ENCODE measurements around the gene LMCD1.
"Not testable (repeated sequence)": the region's sequence is repeated elsewhere in the genome, so short reads cannot be mapped to it uniquely, and the experiment has no call there.

The LMCD1 gene

GRCh38 chr3:8573342-8573926 is 71.8 kb downstream of the LMCD1 start:
- Mint-ChIP-seq H3K9me3 (no peaks in the 10 kb centered on the region), H3K4me1 (peaks cover 16% of the 10 kb centered on the region), H3K4me3 (no peak overlapping the region), H3K27me3 (no peaks in the 10 kb centered on the region), H3K27ac (no peak overlapping the region)
- no peak for DNase-seq
- ATAC-seq: no peak

DNA sequence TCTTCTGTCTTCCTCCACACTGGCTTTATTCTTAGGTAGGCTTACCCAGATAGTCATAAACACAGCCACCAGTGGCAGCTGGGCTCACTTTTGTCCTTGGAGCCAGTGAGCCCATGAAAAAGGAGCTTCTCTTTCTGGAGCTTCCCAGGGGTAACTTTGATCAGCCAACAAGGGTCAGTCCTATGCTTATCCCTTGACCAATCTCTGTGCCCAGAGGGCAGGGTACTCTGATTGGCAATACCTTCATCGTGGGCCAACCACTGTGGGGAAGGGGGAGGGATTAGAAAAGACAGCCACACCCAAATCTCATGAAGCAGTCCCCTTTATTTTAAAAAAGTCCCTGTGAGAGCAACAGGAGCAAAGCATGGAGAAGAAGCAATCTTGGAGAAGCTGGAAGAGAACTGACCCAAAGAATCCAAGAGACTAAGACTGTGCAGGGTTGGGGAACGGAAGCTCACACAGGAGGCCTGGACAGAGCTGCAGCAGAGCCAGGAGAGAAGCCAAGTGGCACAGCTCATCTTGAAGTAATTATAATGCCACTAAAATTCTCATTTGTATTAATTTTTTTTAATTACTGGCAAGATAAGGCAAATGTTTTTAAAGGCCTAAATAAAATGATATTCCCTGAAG is 72.5 kb downstream of the LMCD1 start:
- no peak overlapping the region for H3K27ac Mint-ChIP-seq
- ATAC-seq (no peak), DNase-seq (no peak)
- peaks cover 16% of the 10 kb centered on the region for H3K4me1 Mint-ChIP-seq
- no peaks in the 10 kb centered on the region for H3K9me3 Mint-ChIP-seq
- no peak overlapping the region for H3K4me3 Mint-ChIP-seq
- no peaks in the 10 kb centered on the region for H3K27me3 Mint-ChIP-seq

- Mint-ChIP-seq H3K4me1 (peaks cover 16% of the 10 kb centered on the region), H3K4me3 (no peak overlapping the region), H3K9me3 (no peaks in the 10 kb centered on the region), H3K27me3 (no peaks in the 10 kb centered on the region), H3K27ac (no peak overlapping the region)
- no peak for DNase-seq
- no peak for ATAC-seq
These were observed 73.2 kb downstream of the LMCD1 start for GRCh38 chr3:8574670-8575322.

- Mint-ChIP-seq H3K4me1 (peaks cover 11% of the 10 kb centered on the region), H3K27ac (no peak overlapping the region), H3K27me3 (no peaks in the 10 kb centered on the region), H3K4me3 (no peak overlapping the region), H3K9me3 (no peaks in the 10 kb centered on the region)
- ATAC-seq (no peak), DNase-seq (no peak)
These were observed 73.9 kb downstream of the LMCD1 start for GRCh38 chr3:8575364-8576104.

DNA sequence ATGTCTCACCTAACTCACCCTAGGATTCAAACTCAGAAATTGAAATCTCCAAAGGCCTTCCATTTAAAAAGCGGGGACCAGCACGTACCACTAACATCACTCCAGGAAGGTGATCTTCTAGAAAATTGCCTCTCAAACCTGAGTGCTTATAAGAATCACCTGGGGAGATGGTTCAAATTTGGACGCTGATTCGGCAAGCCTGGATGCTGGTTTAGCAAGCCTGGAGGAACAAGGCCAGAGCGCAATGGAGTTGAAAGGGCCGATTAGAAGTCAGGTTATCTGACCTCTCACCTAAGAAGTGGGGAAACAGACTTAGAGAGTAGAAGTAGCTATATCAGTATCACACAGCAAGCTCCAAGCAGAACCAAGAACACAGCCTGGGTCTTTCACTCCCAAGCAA is 74.8 kb downstream of the LMCD1 start:
- no peaks in the 10 kb centered on the region for H3K27me3 Mint-ChIP-seq
- ATAC-seq (no peak), DNase-seq (no peak)
- H3K27ac Mint-ChIP-seq: no peak overlapping the region
- peaks cover 2% of the 10 kb centered on the region for H3K4me1 Mint-ChIP-seq
- H3K4me3 Mint-ChIP-seq: no peak overlapping the region
- H3K9me3 Mint-ChIP-seq: no peaks in the 10 kb centered on the region

GRCh38 chr3:8576841-8577571 is 75.4 kb downstream of the LMCD1 start:
- ATAC-seq: no peak
- H3K9me3 Mint-ChIP-seq: no peaks in the 10 kb centered on the region
- H3K27ac Mint-ChIP-seq: no peak overlapping the region

GRCh38 chr3:8578282-8578681 is 76.7 kb downstream of the LMCD1 start:
- Mint-ChIP-seq H3K27ac (no peak overlapping the region), H3K4me3 (no peak overlapping the region), H3K27me3 (no peaks in the 10 kb centered on the region), H3K4me1 (no peaks in the 10 kb centered on the region), H3K9me3 (no peaks in the 10 kb centered on the region)
- no peak for DNase-seq
- ATAC-seq: no peak

More at GRCh38 chr3:8576841-8577571, 75.4 kb downstream of the LMCD1 start:
- no peaks in the 10 kb centered on the region for H3K4me1 Mint-ChIP-seq
- no peak for DNase-seq
- H3K4me3 Mint-ChIP-seq: no peak overlapping the region
- H3K27me3 Mint-ChIP-seq: no peaks in the 10 kb centered on the region

- ATAC-seq (peak; percentile 35), DNase-seq (no peak)
- H3K27me3 Mint-ChIP-seq: no peaks in the 10 kb centered on the region
- H3K4me3 Mint-ChIP-seq: no peak overlapping the region
- no peaks in the 10 kb centered on the region for H3K4me1 Mint-ChIP-seq
- H3K9me3 Mint-ChIP-seq: no peaks in the 10 kb centered on the region
- H3K27ac Mint-ChIP-seq: no peak overlapping the region
These were observed 77.5 kb downstream of the LMCD1 start for GRCh38 chr3:8579096-8579495.

GRCh38 chr3:8579943-8580342 is 78.3 kb downstream of the LMCD1 start:
- no peaks in the 10 kb centered on the region for H3K4me1 Mint-ChIP-seq
- no peaks in the 10 kb centered on the region for H3K9me3 Mint-ChIP-seq
- DNase-seq (no peak), ATAC-seq (no peak)
- H3K4me3 Mint-ChIP-seq: no peak overlapping the region
- H3K27me3 Mint-ChIP-seq: no peaks in the 10 kb centered on the region
- peak overlapping the region in 1 of 2 donors; percentile 93 for H3K27ac Mint-ChIP-seq

GRCh38 chr3:8580434-8580833 is 78.8 kb downstream of the LMCD1 start:
- not testable (repeated sequence) for ATAC-seq, H3K4me3 Mint-ChIP-seq, H3K9me3 Mint-ChIP-seq, H3K27ac Mint-ChIP-seq, DNase-seq, H3K4me1 Mint-ChIP-seq, H3K27me3 Mint-ChIP-seq

DNA sequence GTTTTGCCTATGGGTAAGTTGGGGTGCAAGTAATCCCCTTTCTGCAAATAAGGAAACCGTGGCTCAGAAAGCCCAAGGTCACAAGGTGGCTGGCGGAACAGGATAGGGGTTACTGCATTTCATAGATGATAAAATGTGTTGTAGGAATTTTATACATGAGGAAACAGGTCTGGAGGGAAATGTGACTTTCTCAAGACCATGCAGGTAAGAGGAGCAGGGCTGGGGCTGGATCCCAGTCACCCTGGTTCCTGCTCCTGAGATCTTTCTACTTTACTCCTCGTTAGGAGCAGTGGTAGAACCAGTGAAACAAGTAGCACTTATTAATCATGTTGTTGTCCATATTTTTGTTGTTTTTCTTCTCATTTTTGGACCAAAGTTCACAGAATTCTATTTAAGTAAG is 79.8 kb downstream of the LMCD1 start:
- no peaks in the 10 kb centered on the region for H3K4me1 Mint-ChIP-seq
- no peaks in the 10 kb centered on the region for H3K9me3 Mint-ChIP-seq
- peaks cover 11% of the 10 kb centered on the region for H3K27me3 Mint-ChIP-seq
- no peak overlapping the region for H3K4me3 Mint-ChIP-seq
- no peak for ATAC-seq
- no peak for DNase-seq
- no peak overlapping the region for H3K27ac Mint-ChIP-seq

DNA sequence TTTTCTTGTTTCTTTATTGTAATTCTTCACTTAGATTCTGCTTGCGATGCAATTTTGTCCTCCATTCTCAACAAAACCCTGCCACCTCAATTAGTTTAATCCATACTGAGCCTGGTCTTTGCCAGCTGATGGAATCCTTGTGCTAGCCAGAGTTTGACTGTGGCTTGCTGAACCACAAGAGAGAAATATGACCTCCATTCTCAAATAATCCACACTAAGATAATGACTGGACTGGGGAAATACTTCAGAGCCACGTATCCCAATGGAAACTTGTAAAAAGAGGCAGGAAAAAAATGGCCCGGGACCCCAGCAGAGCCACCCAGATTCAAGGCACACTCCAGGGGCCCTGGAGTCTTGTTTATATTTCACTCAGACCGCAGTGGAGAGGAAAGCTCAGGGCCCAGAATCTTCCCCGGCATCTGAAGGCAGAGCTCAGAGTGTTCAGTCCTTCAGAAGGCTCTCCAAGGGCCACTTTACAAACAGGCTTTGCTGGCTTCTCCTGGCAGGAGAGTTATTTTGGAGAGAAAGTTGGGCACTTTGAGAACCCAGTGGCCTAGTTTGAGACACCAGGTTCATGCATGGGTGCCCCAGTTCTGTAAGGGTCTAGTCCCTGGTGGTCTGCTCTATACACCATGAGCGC is 80.3 kb downstream of the LMCD1 start:
- H3K4me1 Mint-ChIP-seq: no peaks in the 10 kb centered on the region
- H3K27ac Mint-ChIP-seq: no peak overlapping the region
- DNase-seq: no peak
- ATAC-seq: no peak
- no peaks in the 10 kb centered on the region for H3K9me3 Mint-ChIP-seq
- H3K4me3 Mint-ChIP-seq: no peak overlapping the region
- H3K27me3 Mint-ChIP-seq: peaks cover 15% of the 10 kb centered on the region

- ATAC-seq (no peak), DNase-seq (no peak)
- Mint-ChIP-seq H3K9me3 (no peaks in the 10 kb centered on the region), H3K27me3 (peaks cover 15% of the 10 kb centered on the region), H3K4me3 (no peak overlapping the region), H3K27ac (no peak overlapping the region), H3K4me1 (no peaks in the 10 kb centered on the region)
These were observed 83.0 kb downstream of the LMCD1 start for GRCh38 chr3:8584661-8585060.

DNA sequence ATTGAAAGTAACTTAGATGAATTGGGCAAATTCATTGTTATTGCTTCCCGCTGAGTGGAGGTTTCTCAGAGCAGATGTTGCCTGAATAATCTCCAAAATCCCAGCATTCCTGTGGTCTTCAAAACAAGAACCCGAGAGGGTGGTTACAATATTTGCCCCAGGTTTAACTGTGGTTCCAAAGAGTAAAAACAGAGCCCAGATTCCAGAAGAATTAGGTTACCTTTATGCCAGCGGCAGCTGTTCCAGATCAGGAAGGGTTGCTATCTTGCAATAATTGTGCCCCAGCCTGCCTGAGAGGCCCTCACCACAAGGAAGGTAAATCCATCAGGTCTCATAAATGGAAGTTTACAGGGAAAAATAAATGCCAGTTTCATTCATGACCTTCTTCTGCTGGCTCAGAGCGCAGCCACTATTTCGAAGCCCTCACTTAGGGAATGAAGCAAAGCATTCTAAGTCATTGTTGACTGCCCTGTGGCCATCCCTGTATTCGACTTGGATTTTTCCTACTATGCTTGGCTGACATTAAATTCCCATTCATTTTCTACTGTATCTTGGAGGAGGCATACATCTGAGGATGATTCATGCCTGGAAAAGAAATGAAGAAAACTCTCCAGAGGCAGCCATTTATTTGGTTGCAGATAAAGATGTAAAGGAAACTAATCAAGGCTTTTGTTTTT is 88.4 kb downstream of the LMCD1 start:
- Mint-ChIP-seq H3K9me3 (no peaks in the 10 kb centered on the region), H3K27ac (no peak overlapping the region), H3K27me3 (peaks cover 15% of the 10 kb centered on the region), H3K4me1 (no peaks in the 10 kb centered on the region), H3K4me3 (no peak overlapping the region)
- DNase-seq: no peak
- ATAC-seq: no peak

Data from stimulated activated naive CD8-positive, alpha-beta T cell treated with anti-CD3 and anti-CD28 coated beads, Interleukin-15, amount 100 ng/mL, for 72 hours (primary cell).